Effector CD8-positive, alpha-beta T cell (primary cell): ENCODE results near the gene TMEM120A.

Experiments used
- DNase-seq: peaks from one replicate; lab custom pipeline; 2025; lab: John Stamatoyannopoulos, UW

Gene TMEM120A

GRCh38 chr7:75980430-75981202 lies 13.8 kb downstream of the TMEM120A start:
- no peak for DNase-seq

GRCh38 chr7:75979759-75980429 lies 14.5 kb downstream of the TMEM120A start:
- DNase-seq: no peak

GRCh38 chr7:75977743-75978142 lies 16.7 kb downstream of the TMEM120A start:
- no peak for DNase-seq

GRCh38 chr7:75971961-75972763 lies 22.2 kb downstream of the TMEM120A start:
- no peak for DNase-seq

GRCh38 chr7:75971309-75971960 lies 23.0 kb downstream of the TMEM120A start:
- DNase-seq: no peak

- DNase-seq: no peak
Observed at GRCh38 chr7:75969704-75970498, 24.5 kb downstream of the TMEM120A start.

GRCh38 chr7:75969182-75969581 lies 25.2 kb downstream of the TMEM120A start:
- DNase-seq: no peak

GRCh38 chr7:75968561-75969001 lies 25.8 kb downstream of the TMEM120A start:
- no peak for DNase-seq

GRCh38 chr7:75968012-75968411 lies 26.4 kb downstream of the TMEM120A start:
- DNase-seq: no peak

- no peak for DNase-seq
Observed at GRCh38 chr7:75967487-75967997, 26.9 kb downstream of the TMEM120A start.

- no peak for DNase-seq
Observed at GRCh38 chr7:75967055-75967454, 27.3 kb downstream of the TMEM120A start.

- DNase-seq: no peak
Observed at GRCh38 chr7:75966190-75966961, 28.0 kb downstream of the TMEM120A start.

- DNase-seq: no peak
Observed at GRCh38 chr7:75965617-75966016, 28.8 kb downstream of the TMEM120A start.

- DNase-seq: no peak
Observed at GRCh38 chr7:75963381-75963995, 30.9 kb downstream of the TMEM120A start.

GRCh38 chr7:75962607-75963380 lies 31.6 kb downstream of the TMEM120A start:
- no peak for DNase-seq

- DNase-seq: no peak
Observed at GRCh38 chr7:75961218-75961617, 33.2 kb downstream of the TMEM120A start.

- no peak for DNase-seq
Observed at GRCh38 chr7:75960372-75960771, 34.0 kb downstream of the TMEM120A start.

GRCh38 chr7:75958802-75959543 lies 35.4 kb downstream of the TMEM120A start:
- no peak for DNase-seq
